T-helper 17 cell (primary cell): ENCODE data around the gene DPP10. TPM values are rescaled to one million over a fixed set of nuclear protein-coding genes. Genes with fewer than 3 reads are reported as not detected.

ENCODE experiments used
- ATAC-seq: fragments of 150-1000 bp; cut with Tn5 transposase; 2 replicates; pipeline ENCODE4 v1.10.0; 2021; ENCODE audit warnings: mild to moderate bottlenecking, moderate library complexity
- DNase-seq, 3 donors: peaks; one replicate each; pipeline versions ENCODE4 v3.0.0 to v3.0.0-alpha.2; 2020 to 2021
- H3K9me3 ChIP-seq: one replicate; pipeline ENCODE4 v1.7.0; 2013; ENCODE audit warnings: low read length, mild to moderate bottlenecking; ENCODE audit not compliant: control insufficient read depth, poor library complexity, severe bottlenecking
- H3K27ac Mint-ChIP-seq: one replicate; pipeline ENCODE4 v1.8.0; 2022; ENCODE audit warnings: mild to moderate bottlenecking, moderate library complexity, mixed read lengths
- H3K27me3 Mint-ChIP-seq: one replicate; pipeline ENCODE4 v1.8.0; 2022; ENCODE audit warnings: mixed read lengths
- H3K36me3 Mint-ChIP-seq: one replicate; pipeline ENCODE4 v1.8.0; 2022; ENCODE audit warnings: low read depth, mixed read lengths
- H3K4me1 Mint-ChIP-seq: one replicate; pipeline ENCODE4 v1.8.0; 2022; ENCODE audit warnings: mild to moderate bottlenecking, mixed read lengths
- H3K4me3 Mint-ChIP-seq: one replicate; pipeline ENCODE4 v1.8.0; 2022; ENCODE audit warnings: mild to moderate bottlenecking, moderate library complexity, mixed read lengths
- total RNA-seq, 4 donors: library from RNA in 2 of 4; stranded (reverse) in 2 of 4; gene quantifications; one replicate each; pipeline ENCODE4 v1.2.3 and lab custom pipeline; 2022 to 2026

Gene DPP10
- total RNA-seq, 2 donors from 2014 or later = not detected

DNA sequence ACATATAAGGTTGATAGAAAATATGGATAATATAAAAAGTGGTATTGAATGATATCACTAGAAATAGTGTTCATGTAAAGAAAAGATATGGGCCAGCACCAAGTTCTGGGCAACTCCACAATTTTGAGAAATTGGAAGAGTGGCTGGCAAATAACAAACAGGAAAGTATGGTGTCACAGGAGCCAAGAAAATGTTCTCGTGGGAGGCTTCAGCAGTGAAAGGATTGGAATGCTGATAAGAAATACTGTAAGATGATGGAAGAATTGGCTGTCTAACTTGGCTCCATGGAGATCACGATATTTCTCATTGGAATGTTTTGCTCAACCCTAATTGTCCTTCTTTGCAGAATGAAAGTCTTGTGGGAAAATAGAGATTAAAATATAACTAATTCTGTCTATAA is 856.8 kb downstream of the DPP10 start:
- H3K27ac Mint-ChIP-seq = no peak overlapping the region
- DNase-seq (no peak), ATAC-seq (no peak)
- H3K9me3 ChIP-seq = no peaks in the 10 kb centered on the region
- H3K36me3 Mint-ChIP-seq = no peaks in the 10 kb centered on the region
- no peaks in the 10 kb centered on the region for H3K4me1 Mint-ChIP-seq
- no peaks in the 10 kb centered on the region for H3K27me3 Mint-ChIP-seq
- no peak overlapping the region for H3K4me3 Mint-ChIP-seq

DNA sequence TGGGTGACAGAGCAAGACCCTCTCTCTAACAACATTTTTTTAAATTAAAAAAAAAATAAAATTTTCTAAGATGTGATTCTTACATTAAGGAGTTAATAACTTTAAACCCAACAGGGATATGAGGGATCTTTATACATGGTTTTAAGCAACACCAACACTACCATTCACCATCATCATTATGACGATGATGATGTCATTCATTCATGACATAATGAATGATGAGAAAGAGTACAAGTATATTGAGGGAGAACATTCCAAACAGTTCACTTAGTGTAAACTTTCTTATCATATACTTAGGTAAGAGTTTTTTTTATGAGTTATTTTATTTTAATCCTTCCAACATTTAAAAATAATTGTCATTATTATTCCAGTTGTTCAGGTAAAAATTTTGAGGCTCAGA is 863.3 kb downstream of the DPP10 start:
- no peaks in the 10 kb centered on the region for H3K36me3 Mint-ChIP-seq
- ATAC-seq (no peak), DNase-seq (no peak)
- no peaks in the 10 kb centered on the region for H3K4me1 Mint-ChIP-seq
- H3K4me3 Mint-ChIP-seq = no peak overlapping the region
- no peaks in the 10 kb centered on the region for H3K9me3 ChIP-seq
- no peak overlapping the region for H3K27ac Mint-ChIP-seq
- no peaks in the 10 kb centered on the region for H3K27me3 Mint-ChIP-seq

GRCh38 chr2:115314119-115314518 is 871.7 kb downstream of the DPP10 start:
- ATAC-seq (no peak), DNase-seq (no peak)
- Mint-ChIP-seq H3K36me3 (no peaks in the 10 kb centered on the region), H3K27me3 (no peaks in the 10 kb centered on the region), H3K27ac (no peak overlapping the region), H3K4me3 (no peak overlapping the region), H3K4me1 (no peaks in the 10 kb centered on the region)
- H3K9me3 ChIP-seq = no peaks in the 10 kb centered on the region

- no peak overlapping the region for H3K27ac Mint-ChIP-seq
- no peak overlapping the region for H3K4me3 Mint-ChIP-seq
- no peaks in the 10 kb centered on the region for H3K4me1 Mint-ChIP-seq
- no peak for ATAC-seq
- H3K27me3 Mint-ChIP-seq = no peaks in the 10 kb centered on the region
- no peaks in the 10 kb centered on the region for H3K36me3 Mint-ChIP-seq
- no peak for DNase-seq
- H3K9me3 ChIP-seq = no peaks in the 10 kb centered on the region
These were observed 884.6 kb downstream of the DPP10 start for GRCh38 chr2:115327061-115327460.

- no peak for DNase-seq
- Mint-ChIP-seq H3K4me1 (no peaks in the 10 kb centered on the region), H3K36me3 (no peaks in the 10 kb centered on the region), H3K4me3 (no peak overlapping the region), H3K27ac (no peak overlapping the region), H3K27me3 (no peaks in the 10 kb centered on the region)
- no peaks in the 10 kb centered on the region for H3K9me3 ChIP-seq
- ATAC-seq = no peak
These were observed 917.1 kb downstream of the DPP10 start for GRCh38 chr2:115359550-115359949.

DNA sequence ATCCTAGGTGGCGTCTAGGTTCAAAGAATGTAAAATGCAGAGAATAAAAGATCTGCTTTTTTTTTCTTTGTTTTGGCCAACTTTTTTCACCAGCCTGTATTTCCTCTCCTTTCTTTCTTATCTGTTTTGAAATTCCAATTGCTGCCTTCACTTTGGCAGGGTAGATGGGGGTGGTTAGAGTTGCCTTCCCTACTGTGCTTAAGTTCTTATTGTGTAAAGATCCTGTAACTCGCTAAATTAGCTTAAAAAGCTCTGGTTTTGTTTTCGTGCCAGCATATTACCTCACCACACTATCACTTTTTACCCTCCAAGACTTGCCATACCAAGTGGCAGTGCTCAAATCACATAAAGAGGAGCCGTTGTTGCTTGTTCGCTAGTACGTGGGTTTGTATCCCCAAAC is 921.7 kb downstream of the DPP10 start:
- no peak overlapping the region for H3K27ac Mint-ChIP-seq
- no peak overlapping the region for H3K4me3 Mint-ChIP-seq
- DNase-seq = no peak
- no peak for ATAC-seq
- no peaks in the 10 kb centered on the region for H3K36me3 Mint-ChIP-seq
- no peaks in the 10 kb centered on the region for H3K4me1 Mint-ChIP-seq
- H3K27me3 Mint-ChIP-seq = no peaks in the 10 kb centered on the region
- no peaks in the 10 kb centered on the region for H3K9me3 ChIP-seq

- Mint-ChIP-seq H3K4me3 (no peak overlapping the region), H3K36me3 (no peaks in the 10 kb centered on the region), H3K4me1 (no peaks in the 10 kb centered on the region), H3K27ac (no peak overlapping the region), H3K27me3 (no peaks in the 10 kb centered on the region)
- DNase-seq (no peak), ATAC-seq (no peak)
- peaks cover 5% of the 10 kb centered on the region for H3K9me3 ChIP-seq
These were observed 927.0 kb downstream of the DPP10 start for GRCh38 chr2:115369400-115369799.

- H3K27ac Mint-ChIP-seq = no peak overlapping the region
- H3K36me3 Mint-ChIP-seq = no peaks in the 10 kb centered on the region
- no peaks in the 10 kb centered on the region for H3K4me1 Mint-ChIP-seq
- H3K9me3 ChIP-seq = peaks cover 8% of the 10 kb centered on the region
- no peaks in the 10 kb centered on the region for H3K27me3 Mint-ChIP-seq
- ATAC-seq (no peak), DNase-seq (no peak)
- H3K4me3 Mint-ChIP-seq = no peak overlapping the region
These were observed 932.5 kb downstream of the DPP10 start for GRCh38 chr2:115374981-115375380.

DNA sequence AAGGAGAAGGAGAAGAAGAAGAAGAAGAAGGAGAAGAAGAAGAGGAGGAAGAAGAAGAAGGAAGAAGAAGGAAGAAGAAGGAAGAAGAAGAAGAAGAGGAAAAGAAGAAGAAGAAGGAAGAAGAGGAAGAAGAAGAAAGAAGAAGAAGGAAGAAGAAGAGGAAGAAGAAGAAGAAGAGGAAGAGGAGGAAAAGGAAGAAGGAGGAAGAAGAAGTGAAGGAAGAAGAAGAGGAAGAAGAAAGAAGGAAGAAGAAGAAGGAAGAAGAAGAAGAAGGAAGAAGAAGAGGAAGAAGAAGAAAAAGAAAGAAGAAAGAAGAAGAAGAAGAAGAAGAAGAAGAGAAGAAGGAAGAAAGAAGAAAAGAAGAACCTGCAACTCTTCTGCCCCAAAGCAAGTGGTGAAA is 942.0 kb downstream of the DPP10 start:
- no peak for DNase-seq
- ATAC-seq = no peak
- Mint-ChIP-seq H3K27ac (no peak overlapping the region), H3K36me3 (no peaks in the 10 kb centered on the region), H3K27me3 (no peaks in the 10 kb centered on the region), H3K4me3 (no peak overlapping the region), H3K4me1 (no peaks in the 10 kb centered on the region)
- H3K9me3 ChIP-seq = no peaks in the 10 kb centered on the region

- H3K4me3 Mint-ChIP-seq = no peak overlapping the region
- DNase-seq = no peak
- ATAC-seq = no peak
- H3K4me1 Mint-ChIP-seq = no peaks in the 10 kb centered on the region
- H3K27me3 Mint-ChIP-seq = no peaks in the 10 kb centered on the region
- no peak overlapping the region for H3K27ac Mint-ChIP-seq
- H3K9me3 ChIP-seq = no peaks in the 10 kb centered on the region
- H3K36me3 Mint-ChIP-seq = no peaks in the 10 kb centered on the region
These were observed 944.0 kb downstream of the DPP10 start for GRCh38 chr2:115386465-115386864.

- H3K27me3 Mint-ChIP-seq = no peaks in the 10 kb centered on the region
- H3K27ac Mint-ChIP-seq = no peak overlapping the region
- no peak for DNase-seq
- H3K9me3 ChIP-seq = no peaks in the 10 kb centered on the region
- ATAC-seq = no peak
- no peak overlapping the region for H3K4me3 Mint-ChIP-seq
- H3K4me1 Mint-ChIP-seq = no peaks in the 10 kb centered on the region
- no peaks in the 10 kb centered on the region for H3K36me3 Mint-ChIP-seq
These were observed 946.6 kb downstream of the DPP10 start for GRCh38 chr2:115389024-115389423.

- DNase-seq = no peak
- no peak for ATAC-seq
- Mint-ChIP-seq H3K4me3 (no peak overlapping the region), H3K4me1 (no peaks in the 10 kb centered on the region), H3K27me3 (no peaks in the 10 kb centered on the region), H3K36me3 (no peaks in the 10 kb centered on the region), H3K27ac (no peak overlapping the region)
- no peaks in the 10 kb centered on the region for H3K9me3 ChIP-seq
These were observed 947.6 kb downstream of the DPP10 start for GRCh38 chr2:115389898-115390565.

DNA sequence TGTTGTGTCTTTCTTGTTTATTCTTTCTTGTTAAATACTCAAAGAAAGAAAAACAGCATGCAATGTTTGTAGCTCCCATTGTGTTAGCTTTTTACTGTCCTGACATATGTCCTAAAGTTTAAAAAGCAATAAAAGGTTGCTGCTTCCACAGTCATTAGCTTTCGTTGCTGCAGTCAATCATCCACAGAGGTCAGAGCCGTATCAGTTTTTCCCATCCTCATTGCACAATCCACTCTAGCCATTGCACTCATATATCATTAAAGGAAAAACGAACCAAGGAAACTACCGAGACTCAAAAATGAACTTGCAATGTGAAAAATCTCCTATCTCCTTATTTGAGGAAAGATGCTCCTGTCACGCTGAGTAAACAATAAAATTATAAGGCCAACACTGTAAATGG is 954.1 kb downstream of the DPP10 start:
- Mint-ChIP-seq H3K27me3 (no peaks in the 10 kb centered on the region), H3K4me3 (no peak overlapping the region), H3K27ac (no peak overlapping the region), H3K4me1 (no peaks in the 10 kb centered on the region), H3K36me3 (no peaks in the 10 kb centered on the region)
- H3K9me3 ChIP-seq = no peaks in the 10 kb centered on the region
- DNase-seq (no peak), ATAC-seq (no peak)

DNA sequence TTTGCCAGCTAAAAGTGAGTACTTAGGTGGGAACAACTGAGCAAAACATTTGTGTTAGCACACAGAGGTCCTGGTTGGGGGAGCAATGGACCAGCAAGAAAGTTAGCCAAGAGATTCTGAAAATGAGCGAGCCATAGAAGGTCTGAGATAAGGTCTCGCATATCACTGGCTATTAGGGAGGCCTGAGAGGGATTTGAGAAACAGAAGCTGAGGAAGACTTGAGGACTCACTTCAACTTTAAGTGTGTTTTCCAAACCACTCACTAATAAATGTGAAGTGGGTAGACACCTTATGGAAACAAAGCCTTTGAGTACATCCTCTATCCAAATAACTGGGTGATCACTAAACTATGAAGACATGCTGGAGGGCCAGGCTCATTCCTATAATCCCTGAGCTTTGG is 958.5 kb downstream of the DPP10 start:
- H3K27me3 Mint-ChIP-seq = no peaks in the 10 kb centered on the region
- no peaks in the 10 kb centered on the region for H3K4me1 Mint-ChIP-seq

More for the DNA sequence above, 958.5 kb downstream of the DPP10 start:
- no peaks in the 10 kb centered on the region for H3K9me3 ChIP-seq
- Mint-ChIP-seq H3K36me3 (no peaks in the 10 kb centered on the region), H3K27ac (no peak overlapping the region), H3K4me3 (no peak overlapping the region)
- ATAC-seq (no peak), DNase-seq (no peak)
